ENCODE data around the gene OR11A1. TPM values are rescaled to one million over a fixed set of nuclear protein-coding genes. Genes with fewer than 3 reads are reported as not detected.

OR11A1 gene
- total and polyA plus RNA-seq, 2 experiments from 2014 or later: not detected

- H3K4me2 ChIP-seq: no peak overlapping the region
- no peak overlapping the region for H3K4me3 ChIP-seq
- no peaks in the 10 kb centered on the region for H3K79me2 ChIP-seq
- DNase-seq (ENCODE audit: low spot score): no peak
- no peak for TF ChIP-seq EZH2 (IDR thresholded peaks at IDR 0.05; ENCODE audit: borderline replicate concordance)
- TF ChIP-seq, protein P1, sequence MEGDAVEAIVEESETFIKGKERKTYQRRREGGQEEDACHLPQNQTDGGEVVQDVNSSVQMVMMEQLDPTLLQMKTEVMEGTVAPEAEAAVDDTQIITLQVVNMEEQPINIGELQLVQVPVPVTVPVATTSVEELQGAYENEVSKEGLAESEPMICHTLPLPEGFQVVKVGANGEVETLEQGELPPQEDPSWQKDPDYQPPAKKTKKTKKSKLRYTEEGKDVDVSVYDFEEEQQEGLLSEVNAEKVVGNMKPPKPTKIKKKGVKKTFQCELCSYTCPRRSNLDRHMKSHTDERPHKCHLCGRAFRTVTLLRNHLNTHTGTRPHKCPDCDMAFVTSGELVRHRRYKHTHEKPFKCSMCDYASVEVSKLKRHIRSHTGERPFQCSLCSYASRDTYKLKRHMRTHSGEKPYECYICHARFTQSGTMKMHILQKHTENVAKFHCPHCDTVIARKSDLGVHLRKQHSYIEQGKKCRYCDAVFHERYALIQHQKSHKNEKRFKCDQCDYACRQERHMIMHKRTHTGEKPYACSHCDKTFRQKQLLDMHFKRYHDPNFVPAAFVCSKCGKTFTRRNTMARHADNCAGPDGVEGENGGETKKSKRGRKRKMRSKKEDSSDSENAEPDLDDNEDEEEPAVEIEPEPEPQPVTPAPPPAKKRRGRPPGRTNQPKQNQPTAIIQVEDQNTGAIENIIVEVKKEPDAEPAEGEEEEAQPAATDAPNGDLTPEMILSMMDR (IDR thresholded peaks at IDR 0.05; ENCODE audit: poor library complexity): no peak
- no peak for TF ChIP-seq EZH2phosphoT487 (IDR thresholded peaks at IDR 0.05; ENCODE audit: low read depth, severe bottlenecking, unreplicated experiment)
- H3K9me3 ChIP-seq (ENCODE audit: low read depth): no peaks in the 10 kb centered on the region
- H3K27me3 ChIP-seq: no peaks in the 10 kb centered on the region
- H4K20me1 ChIP-seq (ENCODE audit: insufficient read depth, poor library complexity, severe bottlenecking): no peaks in the 10 kb centered on the region
- no peaks in the 10 kb centered on the region for H3K4me1 ChIP-seq (ENCODE audit: insufficient read depth)
- H3K36me3 ChIP-seq (replicated peaks; ENCODE audit: insufficient read depth, low read depth): no peaks in the 10 kb centered on the region
- H2AFZ ChIP-seq: no peak overlapping the region
- no peak overlapping the region for H3K27ac ChIP-seq
- 88% methylated on average over 2 of the region's 2 CpGs for WGBS (ENCODE audit: low lambda C conversion rate, missing lambda C conversion rate)
- H3K9me2 ChIP-seq (replicated peaks; ENCODE audit: insufficient read depth): no peaks in the 10 kb centered on the region
Observed at GRCh38 chr6:29465801-29466200, 8.9 kb upstream of the OR11A1 start.

DNA sequence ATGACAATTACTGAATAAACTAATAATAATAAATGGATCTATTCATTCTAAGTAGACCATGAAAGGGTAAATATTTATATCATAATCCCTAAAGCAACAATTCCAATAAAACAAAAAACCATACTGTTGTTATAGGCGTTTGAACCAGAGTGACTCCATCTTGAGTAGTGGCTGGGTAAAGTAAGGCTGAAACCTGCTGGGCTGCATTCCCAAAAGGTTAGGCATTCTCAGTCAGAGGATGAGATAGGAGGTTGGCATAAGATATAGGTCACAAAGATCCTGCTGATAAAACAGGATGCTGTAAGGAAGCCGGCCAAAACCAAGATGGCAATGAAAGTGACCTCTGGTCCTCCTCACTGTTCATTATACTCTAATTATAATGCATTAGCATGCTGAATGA is 8.4 kb upstream of the OR11A1 start:
- 76% methylated on average over 2 of the region's 2 CpGs for WGBS (ENCODE audit: low lambda C conversion rate, missing lambda C conversion rate)
- no peak for DNase-seq (ENCODE audit: low spot score)
- Histone ChIP-seq H4K20me1 (ENCODE audit: insufficient read depth, poor library complexity, severe bottlenecking) (no peaks in the 10 kb centered on the region), H3K4me3 (no peak overlapping the region), H3K4me2 (no peak overlapping the region), H3K27ac (no peak overlapping the region), H3K79me2 (no peaks in the 10 kb centered on the region), H3K27me3 (no peaks in the 10 kb centered on the region), H3K9me2 (replicated peaks; ENCODE audit: insufficient read depth) (no peaks in the 10 kb centered on the region), H3K9me3 (ENCODE audit: low read depth) (no peaks in the 10 kb centered on the region), H3K36me3 (replicated peaks; ENCODE audit: insufficient read depth, low read depth) (no peaks in the 10 kb centered on the region), H3K4me1 (ENCODE audit: insufficient read depth) (no peaks in the 10 kb centered on the region), H2AFZ (no peak overlapping the region)
- TF ChIP-seq, protein P1 (IDR thresholded peaks at IDR 0.05; ENCODE audit: poor library complexity): no peak
- no peak for TF ChIP-seq EZH2phosphoT487 (IDR thresholded peaks at IDR 0.05; ENCODE audit: low read depth, severe bottlenecking, unreplicated experiment)
- TF ChIP-seq EZH2 (IDR thresholded peaks at IDR 0.05; ENCODE audit: borderline replicate concordance): no peak

DNA sequence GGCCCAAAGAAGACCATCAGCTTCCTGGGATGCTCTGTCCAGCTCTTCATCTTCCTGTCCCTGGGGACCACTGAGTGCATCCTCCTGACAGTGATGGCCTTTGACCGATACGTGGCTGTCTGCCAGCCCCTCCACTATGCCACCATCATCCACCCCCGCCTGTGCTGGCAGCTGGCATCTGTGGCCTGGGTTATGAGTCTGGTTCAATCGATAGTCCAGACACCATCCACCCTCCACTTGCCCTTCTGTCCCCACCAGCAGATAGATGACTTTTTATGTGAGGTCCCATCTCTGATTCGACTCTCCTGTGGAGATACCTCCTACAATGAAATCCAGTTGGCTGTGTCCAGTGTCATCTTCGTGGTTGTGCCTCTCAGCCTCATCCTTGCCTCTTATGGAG is 5.2 kb upstream of the OR11A1 start:
- Histone ChIP-seq H3K4me2 (no peak overlapping the region), H3K27me3 (peaks cover 3% of the 10 kb centered on the region), H3K27ac (no peak overlapping the region), H3K4me1 (ENCODE audit: insufficient read depth) (no peaks in the 10 kb centered on the region), H2AFZ (no peak overlapping the region), H3K9me3 (ENCODE audit: low read depth) (no peaks in the 10 kb centered on the region), H3K36me3 (replicated peaks; ENCODE audit: insufficient read depth, low read depth) (no peaks in the 10 kb centered on the region), H3K4me3 (no peak overlapping the region), H3K9me2 (replicated peaks; ENCODE audit: insufficient read depth) (no peaks in the 10 kb centered on the region), H3K79me2 (no peaks in the 10 kb centered on the region), H4K20me1 (ENCODE audit: insufficient read depth, poor library complexity, severe bottlenecking) (no peaks in the 10 kb centered on the region)
- TF ChIP-seq EZH2 (IDR thresholded peaks at IDR 0.05; ENCODE audit: borderline replicate concordance) (no peak), EZH2phosphoT487 (IDR thresholded peaks at IDR 0.05; ENCODE audit: low read depth, severe bottlenecking, unreplicated experiment) (no peak)
- TF ChIP-seq, protein P1 (IDR thresholded peaks at IDR 0.05; ENCODE audit: poor library complexity): no peak
- DNase-seq (ENCODE audit: low spot score): no peak
- 89% methylated on average over 6 of the region's 6 CpGs for whole genome bisulfite sequencing (ENCODE audit: low lambda C conversion rate, missing lambda C conversion rate)

Measured in hepatocyte (in vitro differentiated cells).